GM23248 (cell line): ENCODE measurements around the gene EME1. TPM values are rescaled to one million over a fixed set of nuclear protein-coding genes. Genes with fewer than 3 reads are reported as not detected.

Source experiments
- DNase-seq: peaks from one replicate; pipeline ENCODE4 v3.0.0-alpha.2; 2015
- H2AFZ ChIP-seq: fragments of 200-600 bp; sonication (generic); 2 replicates; pipeline ENCODE4 v1.6.1; 2016; ENCODE audit warnings: antibody characterized with exemption
- H3F3A ChIP-seq: fragments of 200-600 bp; sonication (generic); 2 replicates; pipeline ENCODE4 v1.6.1; 2016; ENCODE audit warnings: mild to moderate bottlenecking, antibody characterized with exemption, mixed run types; ENCODE audit not compliant: insufficient read depth
- H3K27ac ChIP-seq: fragments of 200-600 bp; sonication (generic); 2 replicates; pipeline ENCODE4 v1.5.1; 2016; ENCODE audit warnings: mild to moderate bottlenecking
- H3K27me3 ChIP-seq: fragments of 200-600 bp; sonication (generic); replicated peaks from 2 replicates; pipeline ENCODE4 v1.6.1; 2016; ENCODE audit warnings: mild to moderate bottlenecking; ENCODE audit not compliant: insufficient read depth
- H3K36me3 ChIP-seq: fragments of 200-600 bp; sonication (generic); 2 replicates; pipeline ENCODE4 v1.6.1; 2016; ENCODE audit warnings: low read depth, mild to moderate bottlenecking
- H3K4me1 ChIP-seq: fragments of 200-600 bp; sonication (generic); 2 replicates; pipeline ENCODE4 v1.6.1; 2016; ENCODE audit warnings: mild to moderate bottlenecking; ENCODE audit not compliant: insufficient read depth
- H3K4me2 ChIP-seq: fragments of 200-600 bp; sonication (generic); one replicate; pipeline ENCODE4 v1.6.1; 2016; ENCODE audit warnings: mild to moderate bottlenecking; ENCODE audit not compliant: unreplicated experiment
- H3K4me3 ChIP-seq: fragments of 200-600 bp; sonication (generic); 2 replicates; pipeline ENCODE4 v1.5.1; 2016; ENCODE audit warnings: mild to moderate bottlenecking
- H3K79me2 ChIP-seq: fragments of 200-600 bp; sonication (generic); 2 replicates; pipeline ENCODE4 v1.6.1; 2016; ENCODE audit warnings: mild to moderate bottlenecking; ENCODE audit not compliant: insufficient read depth
- H3K9ac ChIP-seq: fragments of 200-600 bp; sonication (generic); 2 replicates; pipeline ENCODE4 v1.6.1; 2016; ENCODE audit warnings: mild to moderate bottlenecking
- H3K9me2 ChIP-seq: fragments of 200-600 bp; sonication (generic); 2 replicates; pipeline ENCODE4 v1.6.1; 2016; ENCODE audit warnings: mixed run types, mild to moderate bottlenecking, moderate library complexity; ENCODE audit not compliant: insufficient read depth
- H3K9me3 ChIP-seq: fragments of 200-600 bp; sonication (generic); one replicate; pipeline ENCODE4 v1.6.1; 2017; ENCODE audit warnings: low read depth
- H4K20me1 ChIP-seq: fragments of 200-600 bp; sonication (generic); 2 replicates; pipeline ENCODE4 v1.6.0; 2016; ENCODE audit not compliant: insufficient read depth
- EZH2 ChIP-seq: fragments of 200-600 bp; sonication (generic); IDR thresholded peaks from 2 replicates; pipeline ENCODE4 v1.6.1; 2018; ENCODE audit warnings: antibody characterized with exemption, mild to moderate bottlenecking; ENCODE audit not compliant: insufficient read depth, poor library complexity, severe bottlenecking
- EZH2phosphoT487 ChIP-seq: fragments of 200-600 bp; sonication (generic); IDR thresholded peaks from 2 replicates; pipeline ENCODE4 v1.6.1; 2018; ENCODE audit warnings: antibody characterized with exemption, moderate library complexity, mild to moderate bottlenecking, low read depth; ENCODE audit not compliant: insufficient read depth
- WGBS, 2 experiments: methylation state at CpG; one replicate each; pipeline ENCODE4 v1.1.6; 2015 to 2017; ENCODE audit warnings: low lambda C conversion rate in 2 of 2, low coverage in 1 of 2; ENCODE audit errors: missing lambda C conversion rate in 2 of 2; 5-methylcytosine and 5-hydroxymethylcytosine counted together
- in situ Hi-C: fragments of 300-500 bp; cut with MboI; formaldehyde crosslinking; loops from 2 replicates; pipeline ENCODE4 v1.15.0; 2020
- polyA plus RNA-seq: library from polyadenylated mRNA; unstranded; fragments of >200 nt; fragmentation: Nextera tagmentation; extraction: Ambion mirVana; gene quantifications from 2 replicates; pipeline ENCODE4 v1.2.1, GENCODE V29; 2016
- total RNA-seq: library from RNA; depleted of rRNA; stranded (reverse); fragments of >200 nt; shearing (Covaris generic); gene quantifications from 2 replicates; pipeline ENCODE4 v1.2.3, GENCODE V29; 2014

EME1 gene
- total and polyA plus RNA-seq, 2 experiments from 2014 or later = 4.1 to 4.3 TPM

GRCh38 chr17:50360486-50361115, 12.4 kb upstream of the EME1 start:
- Histone ChIP-seq H3K36me3 (peaks cover 7% of the 10 kb centered on the region; the same call in 1 of the 2 replicates), H3K4me2 (no peak overlapping the region), H4K20me1 (no peaks in the 10 kb centered on the region), H3K4me1 (peaks cover 5% of the 10 kb centered on the region; the same call in 1 of the 2 replicates), H3K4me3 (no peak overlapping the region), H3K79me2 (no peaks in the 10 kb centered on the region), H3K9ac (no peak overlapping the region), H3K27me3 (no peaks in the 10 kb centered on the region), H2AFZ (no peak overlapping the region), H3K9me3 (no peaks in the 10 kb centered on the region), H3K27ac (no peak overlapping the region), H3F3A (peaks cover 18% of the 10 kb centered on the region; the same call in 1 of the 2 replicates), H3K9me2 (no peaks in the 10 kb centered on the region)
- in situ Hi-C loops = no loop called here
- WGBS, 2 experiments = 84 to 85% methylated on average over 10 to 11 of the region's 11 CpGs
- no peak for DNase-seq
- TF ChIP-seq EZH2 (no peak), EZH2phosphoT487 (no peak)

GRCh38 chr17:50361561-50362480, 11.2 kb upstream of the EME1 start:
- Histone ChIP-seq H3K27ac (peak overlapping the region; percentile 36), H3K4me3 (no peak overlapping the region), H3K9me3 (no peaks in the 10 kb centered on the region), H2AFZ (no peak overlapping the region), H4K20me1 (no peaks in the 10 kb centered on the region), H3K4me1 (peaks cover 5% of the 10 kb centered on the region; the same call in 1 of the 2 replicates), H3K9me2 (no peaks in the 10 kb centered on the region), H3F3A (peaks cover 18% of the 10 kb centered on the region; the same call in 1 of the 2 replicates), H3K79me2 (no peaks in the 10 kb centered on the region), H3K36me3 (peaks cover 7% of the 10 kb centered on the region; the same call in 1 of the 2 replicates), H3K9ac (peak overlapping the region; percentile 34; the same call in 1 of the 2 replicates), H3K27me3 (no peaks in the 10 kb centered on the region), H3K4me2 (peak overlapping the region; percentile 60)
- WGBS, 2 experiments = 26 to 29% methylated on average over 11 of the region's 11 CpGs
- DNase-seq = peak; percentile 85
- TF ChIP-seq EZH2 (no peak), EZH2phosphoT487 (no peak)
- in situ Hi-C loops = no loop called here

- WGBS, 2 experiments = 44 to 48% methylated on average over 7 of the region's 7 CpGs
- H2AFZ ChIP-seq = no peak overlapping the region
- H3K27ac ChIP-seq = no peak overlapping the region
- H3K9me2 ChIP-seq = no peaks in the 10 kb centered on the region
- H3K9me3 ChIP-seq = no peaks in the 10 kb centered on the region
- H3K4me3 ChIP-seq = no peak overlapping the region
- DNase-seq = no peak
- H3K9ac ChIP-seq = no peak overlapping the region
- no peaks in the 10 kb centered on the region for H3K27me3 ChIP-seq
- in situ Hi-C loops = no loop called here
- H3K79me2 ChIP-seq = no peaks in the 10 kb centered on the region
- H3K4me2 ChIP-seq = no peak overlapping the region
- TF ChIP-seq EZH2 (no peak), EZH2phosphoT487 (no peak)
- H3K4me1 ChIP-seq = peaks cover 5% of the 10 kb centered on the region; the same call in 1 of the 2 replicates
- no peaks in the 10 kb centered on the region for H4K20me1 ChIP-seq
- peaks cover 18% of the 10 kb centered on the region; the same call in 1 of the 2 replicates for H3F3A ChIP-seq
- peaks cover 7% of the 10 kb centered on the region; the same call in 1 of the 2 replicates for H3K36me3 ChIP-seq
Measured at GRCh38 chr17:50362661-50363060, 10.4 kb upstream of the EME1 start.
